Suprapubic skin (tissue), 4 donors: Measurements from ENCODE around the gene EFCAB6.

Experiments used
- CTCF ChIP-seq, 2 donors: fragments of 200-600 bp in 1 of 2; fragments of 450-650 bp in 1 of 2; sonication (generic) in 1 of 2; IDR thresholded peaks; one replicate each; pipeline ENCODE4 v1.5.1; 2016 to 2019; ENCODE audit warnings: antibody characterized with exemption in 2 of 2, mild to moderate bottlenecking in 1 of 2, moderate library complexity in 1 of 2
- EP300 ChIP-seq: sonication (generic); formaldehyde crosslinking; IDR thresholded peaks from one replicate; pipeline ENCODE4 v1.6.1; 2017; ENCODE audit warnings: antibody characterized with exemption
- POLR2A ChIP-seq, 2 donors: fragments of 450-650 bp; IDR thresholded peaks; one replicate each; pipeline ENCODE4 v1.6.1; 2017; ENCODE audit warnings: antibody characterized with exemption in 2 of 2, mild to moderate bottlenecking in 2 of 2, moderate library complexity in 2 of 2
- POLR2AphosphoS5 ChIP-seq, 3 donors: sonication (generic); formaldehyde crosslinking; IDR thresholded peaks; one replicate each; pipeline ENCODE4 v1.6.1; 2017; ENCODE audit warnings: antibody characterized with exemption in 3 of 3

- TF ChIP-seq CTCF (IDR thresholded peaks at IDR 0.05) (no peak), POLR2AphosphoS5 (IDR thresholded peaks at IDR 0.05) (no peak), EP300 (no peak), POLR2A (IDR thresholded peaks at IDR 0.05) (no peak)
Measured at GRCh38 chr22:43819931-43820640, 8.0 kb upstream of the EFCAB6 start.
